GM23248 (cell line): Measurements from ENCODE around the gene F5. TPM values are rescaled to one million over a fixed set of nuclear protein-coding genes. Genes with fewer than 3 reads are reported as not detected.

Experiments used
- DNase-seq: peaks from one replicate; pipeline ENCODE4 v3.0.0-alpha.2; 2015
- H2AFZ ChIP-seq: fragments of 200-600 bp; sonication (generic); 2 replicates; pipeline ENCODE4 v1.6.1; 2016; ENCODE audit warnings: antibody characterized with exemption
- H3F3A ChIP-seq: fragments of 200-600 bp; sonication (generic); 2 replicates; pipeline ENCODE4 v1.6.1; 2016; ENCODE audit warnings: mild to moderate bottlenecking, antibody characterized with exemption, mixed run types; ENCODE audit not compliant: insufficient read depth
- H3K27ac ChIP-seq: fragments of 200-600 bp; sonication (generic); 2 replicates; pipeline ENCODE4 v1.5.1; 2016; ENCODE audit warnings: mild to moderate bottlenecking
- H3K27me3 ChIP-seq: fragments of 200-600 bp; sonication (generic); replicated peaks from 2 replicates; pipeline ENCODE4 v1.6.1; 2016; ENCODE audit warnings: mild to moderate bottlenecking; ENCODE audit not compliant: insufficient read depth
- H3K36me3 ChIP-seq: fragments of 200-600 bp; sonication (generic); 2 replicates; pipeline ENCODE4 v1.6.1; 2016; ENCODE audit warnings: low read depth, mild to moderate bottlenecking
- H3K4me1 ChIP-seq: fragments of 200-600 bp; sonication (generic); 2 replicates; pipeline ENCODE4 v1.6.1; 2016; ENCODE audit warnings: mild to moderate bottlenecking; ENCODE audit not compliant: insufficient read depth
- H3K4me2 ChIP-seq: fragments of 200-600 bp; sonication (generic); one replicate; pipeline ENCODE4 v1.6.1; 2016; ENCODE audit warnings: mild to moderate bottlenecking; ENCODE audit not compliant: unreplicated experiment
- H3K4me3 ChIP-seq: fragments of 200-600 bp; sonication (generic); 2 replicates; pipeline ENCODE4 v1.5.1; 2016; ENCODE audit warnings: mild to moderate bottlenecking
- H3K79me2 ChIP-seq: fragments of 200-600 bp; sonication (generic); 2 replicates; pipeline ENCODE4 v1.6.1; 2016; ENCODE audit warnings: mild to moderate bottlenecking; ENCODE audit not compliant: insufficient read depth
- H3K9ac ChIP-seq: fragments of 200-600 bp; sonication (generic); 2 replicates; pipeline ENCODE4 v1.6.1; 2016; ENCODE audit warnings: mild to moderate bottlenecking
- H3K9me2 ChIP-seq: fragments of 200-600 bp; sonication (generic); 2 replicates; pipeline ENCODE4 v1.6.1; 2016; ENCODE audit warnings: mixed run types, mild to moderate bottlenecking, moderate library complexity; ENCODE audit not compliant: insufficient read depth
- H3K9me3 ChIP-seq: fragments of 200-600 bp; sonication (generic); one replicate; pipeline ENCODE4 v1.6.1; 2017; ENCODE audit warnings: low read depth
- H4K20me1 ChIP-seq: fragments of 200-600 bp; sonication (generic); 2 replicates; pipeline ENCODE4 v1.6.0; 2016; ENCODE audit not compliant: insufficient read depth
- EZH2 ChIP-seq: fragments of 200-600 bp; sonication (generic); IDR thresholded peaks from 2 replicates; pipeline ENCODE4 v1.6.1; 2018; ENCODE audit warnings: antibody characterized with exemption, mild to moderate bottlenecking; ENCODE audit not compliant: insufficient read depth, poor library complexity, severe bottlenecking
- EZH2phosphoT487 ChIP-seq: fragments of 200-600 bp; sonication (generic); IDR thresholded peaks from 2 replicates; pipeline ENCODE4 v1.6.1; 2018; ENCODE audit warnings: antibody characterized with exemption, moderate library complexity, mild to moderate bottlenecking, low read depth; ENCODE audit not compliant: insufficient read depth
- WGBS, 2 experiments: methylation state at CpG; one replicate each; pipeline ENCODE4 v1.1.6; 2015 to 2017; ENCODE audit warnings: low lambda C conversion rate in 2 of 2, low coverage in 1 of 2; ENCODE audit errors: missing lambda C conversion rate in 2 of 2; 5-methylcytosine and 5-hydroxymethylcytosine counted together
- in situ Hi-C: fragments of 300-500 bp; cut with MboI; formaldehyde crosslinking; loops from 2 replicates; pipeline ENCODE4 v1.15.0; 2020
- polyA plus RNA-seq: library from polyadenylated mRNA; unstranded; fragments of >200 nt; fragmentation: Nextera tagmentation; extraction: Ambion mirVana; gene quantifications from 2 replicates; pipeline ENCODE4 v1.2.1, GENCODE V29; 2016
- total RNA-seq: library from RNA; depleted of rRNA; stranded (reverse); fragments of >200 nt; shearing (Covaris generic); gene quantifications from 2 replicates; pipeline ENCODE4 v1.2.3, GENCODE V29; 2014

Gene F5
- total and polyA plus RNA-seq, 2 experiments from 2014 or later, result not detected

DNA sequence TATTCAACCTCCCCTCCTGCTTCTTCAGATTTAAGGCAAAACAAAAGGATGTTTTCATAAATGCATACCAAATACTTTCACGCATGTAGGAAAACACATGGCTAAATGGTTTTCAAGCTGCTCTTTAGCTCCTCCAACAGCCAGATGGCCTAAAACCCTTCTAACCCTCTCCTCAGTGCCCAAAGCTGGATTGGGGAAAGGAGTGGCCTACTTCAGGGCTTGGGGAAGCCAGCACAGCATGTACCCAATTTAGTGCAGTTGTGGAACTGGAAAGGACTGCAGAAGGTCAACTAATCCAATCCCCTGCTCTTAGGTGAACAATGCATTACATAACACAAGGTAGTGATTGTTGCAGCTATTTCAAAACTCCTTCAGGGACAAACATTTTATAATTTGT lies 9.3 kb downstream of the F5 start:
- 27 to 31% methylated on average over 1 of the region's 1 CpG for WGBS, 2 experiments
- Histone ChIP-seq H3K27me3 (peaks cover 6% of the 10 kb centered on the region; the same call in 1 of the 2 replicates), H4K20me1 (no peaks in the 10 kb centered on the region), H3K9me2 (no peaks in the 10 kb centered on the region), H3K4me3 (no peak overlapping the region), H3K4me2 (no peak overlapping the region), H3K9ac (no peak overlapping the region), H3K9me3 (no peaks in the 10 kb centered on the region), H3F3A (no peaks in the 10 kb centered on the region), H3K36me3 (no peaks in the 10 kb centered on the region), H3K79me2 (no peaks in the 10 kb centered on the region), H3K4me1 (no peaks in the 10 kb centered on the region), H3K27ac (no peak overlapping the region), H2AFZ (no peak overlapping the region)
- in situ Hi-C loops, result no loop called here
- DNase-seq, result no peak
- TF ChIP-seq EZH2, result no peak

DNA sequence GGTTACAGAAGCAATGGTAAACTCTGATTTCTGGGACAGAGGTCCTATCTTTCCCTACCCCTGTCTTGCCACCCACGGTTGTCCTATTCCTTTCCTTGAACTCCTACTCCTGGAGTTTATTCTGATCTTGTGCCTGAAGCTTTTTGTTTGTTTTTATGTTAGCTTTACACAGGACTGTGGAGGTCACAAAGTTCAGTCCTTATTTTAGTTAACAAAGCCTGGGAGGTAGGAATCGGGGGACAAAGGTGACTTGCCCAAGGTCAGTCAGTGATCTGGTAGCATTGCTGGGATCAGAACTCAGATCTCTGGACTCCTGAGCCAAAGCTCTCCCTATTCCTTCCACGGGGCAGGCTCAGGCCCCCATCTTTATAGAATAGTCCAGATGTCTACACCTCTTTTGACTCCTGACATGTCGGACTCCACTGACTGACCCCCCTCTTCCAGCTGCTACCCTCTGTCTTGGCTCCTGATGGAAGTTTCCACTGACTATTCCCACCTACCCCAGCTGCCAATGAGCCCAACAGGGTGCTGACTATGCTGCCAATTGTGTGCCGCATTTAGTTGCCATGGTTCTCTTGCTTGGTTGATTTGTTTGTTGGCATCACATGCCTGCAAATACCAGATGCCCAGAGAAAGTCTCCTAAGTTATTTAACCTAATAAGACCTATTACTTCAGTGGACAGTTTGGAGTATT lies 9.9 kb downstream of the F5 start:
- TF ChIP-seq EZH2 (no peak), EZH2phosphoT487 (no peak)
- Histone ChIP-seq H3F3A (no peaks in the 10 kb centered on the region), H3K9me3 (no peaks in the 10 kb centered on the region), H3K79me2 (no peaks in the 10 kb centered on the region), H4K20me1 (no peaks in the 10 kb centered on the region), H3K9ac (no peak overlapping the region), H3K9me2 (no peaks in the 10 kb centered on the region), H3K4me3 (no peak overlapping the region), H3K4me1 (no peaks in the 10 kb centered on the region), H3K27ac (no peak overlapping the region), H3K36me3 (no peaks in the 10 kb centered on the region), H3K27me3 (peaks cover 9% of the 10 kb centered on the region; the same call in 1 of the 2 replicates), H2AFZ (no peak overlapping the region), H3K4me2 (no peak overlapping the region)
- no peak for DNase-seq
- 30% methylated on average over 5 of the region's 5 CpGs for WGBS, 2 experiments
- in situ Hi-C loops, result no loop called here

DNA sequence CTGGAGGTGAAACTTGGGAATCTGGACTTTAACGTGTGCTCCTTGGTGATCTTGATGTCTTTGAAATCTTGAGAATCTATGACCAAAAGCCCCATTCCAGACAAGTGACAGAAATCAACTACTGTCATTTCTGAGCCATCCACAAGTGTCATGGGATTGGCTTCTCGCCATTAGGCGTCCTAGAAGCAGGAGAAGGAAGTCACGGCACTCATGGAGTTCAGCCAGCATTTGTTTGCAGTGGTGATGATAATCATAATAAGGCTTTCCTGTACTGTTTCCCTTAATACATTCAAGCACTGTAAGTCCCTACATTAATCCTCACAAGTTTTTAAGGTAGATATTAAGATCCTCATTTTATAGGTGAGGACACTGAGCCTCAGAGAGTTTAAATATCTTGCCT lies 11.9 kb downstream of the F5 start:
- no peaks in the 10 kb centered on the region for H3K79me2 ChIP-seq
- H2AFZ ChIP-seq, result no peak overlapping the region
- H3K36me3 ChIP-seq, result no peaks in the 10 kb centered on the region
- DNase-seq, result no peak
- no peaks in the 10 kb centered on the region for H3F3A ChIP-seq
- TF ChIP-seq EZH2 (no peak), EZH2phosphoT487 (no peak)
- in situ Hi-C loops, result no loop called here
- no peak overlapping the region for H3K4me3 ChIP-seq
- no peak overlapping the region for H3K4me2 ChIP-seq
- no peaks in the 10 kb centered on the region for H3K9me2 ChIP-seq
- no peak overlapping the region for H3K27ac ChIP-seq
- peaks cover 21% of the 10 kb centered on the region; the same call in 1 of the 2 replicates for H3K27me3 ChIP-seq
- no peaks in the 10 kb centered on the region for H3K9me3 ChIP-seq
- H4K20me1 ChIP-seq, result no peaks in the 10 kb centered on the region
- H3K9ac ChIP-seq, result no peak overlapping the region
- no peaks in the 10 kb centered on the region for H3K4me1 ChIP-seq
- 2 to 3% methylated on average over 4 of the region's 4 CpGs for WGBS, 2 experiments

DNA sequence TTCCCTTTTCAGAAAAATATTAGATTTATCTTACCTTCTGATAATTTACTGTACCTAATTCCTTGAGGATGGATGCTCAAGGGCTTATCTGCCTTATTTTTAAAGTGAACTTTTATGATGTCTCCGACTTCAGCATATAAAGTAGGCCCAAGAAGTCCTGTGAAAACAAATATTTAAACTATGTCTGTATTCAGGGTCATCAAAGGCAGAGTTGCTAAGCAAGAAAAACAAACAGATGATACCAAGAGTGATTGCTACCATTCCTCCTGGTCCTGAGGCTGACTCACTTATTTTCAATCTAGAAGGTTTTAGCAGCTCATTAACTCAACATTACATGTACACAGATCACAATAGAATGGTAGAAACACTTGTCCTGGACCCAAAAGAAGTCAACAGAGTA lies 14.1 kb downstream of the F5 start:
- no peak overlapping the region for H2AFZ ChIP-seq
- H3K36me3 ChIP-seq, result no peaks in the 10 kb centered on the region
- H4K20me1 ChIP-seq, result no peaks in the 10 kb centered on the region
- TF ChIP-seq EZH2phosphoT487 (no peak), EZH2 (no peak)
- H3K9me3 ChIP-seq, result no peaks in the 10 kb centered on the region
- H3K4me3 ChIP-seq, result no peak overlapping the region
- H3K4me1 ChIP-seq, result no peaks in the 10 kb centered on the region
- peak; percentile 3 for DNase-seq
- 7 to 9% methylated on average over 1 of the region's 1 CpG for WGBS, 2 experiments
- no peaks in the 10 kb centered on the region for H3K79me2 ChIP-seq
- peaks cover 17% of the 10 kb centered on the region; the same call in 1 of the 2 replicates for H3K27me3 ChIP-seq
- no peaks in the 10 kb centered on the region for H3F3A ChIP-seq
- H3K4me2 ChIP-seq, result no peak overlapping the region
- H3K9ac ChIP-seq, result no peak overlapping the region
- no peak overlapping the region for H3K27ac ChIP-seq
- in situ Hi-C loops, result no loop called here
- H3K9me2 ChIP-seq, result no peaks in the 10 kb centered on the region
